OCI-LY7 (cell line): ENCODE results near the gene GLT8D2.

Source experiments
- CTCF ChIP-seq: fragments of 200-600 bp; sonication (generic); conservative IDR thresholded peaks from 2 replicates; pipeline ENCODE4 v1.5.1; 2014; ENCODE audit warnings: mild to moderate bottlenecking, antibody characterized with exemption, low read length, moderate library complexity, mixed read lengths
- EZH2phosphoT487 ChIP-seq: fragments of 200-600 bp; sonication (generic); IDR thresholded peaks from 2 replicates; pipeline ENCODE4 v1.6.1; 2018; ENCODE audit warnings: low read depth, borderline replicate concordance, mild to moderate bottlenecking, mixed run types, antibody characterized with exemption, low read length, moderate library complexity, mixed read lengths

GRCh38 chr12:104025771-104026170, 24.2 kb downstream of the GLT8D2 start:
- TF ChIP-seq CTCF = no peak
- TF ChIP-seq EZH2phosphoT487 = no peak
